IMR-90 (cell line): ENCODE results near the gene SLAMF6. TPM values are rescaled to one million over a fixed set of nuclear protein-coding genes. Genes with fewer than 3 reads are reported as not detected.

Source experiments
- ATAC-seq: fragments of 200-7000 bp; cut with Tn5 transposase; 2 replicates; pipeline ENCODE4 v1.9.1; 2020; ENCODE audit warnings: low read depth, mild to moderate bottlenecking, moderate library complexity
- BruUV-seq: library from RNA; stranded (reverse); fragments of 400-500 nt; replicated peaks from 2 replicates; lab custom pipeline; 2021; lab: Mats Ljungman, UMichigan
- CTCF ChIA-PET: fragments of 300-600 bp; formaldehyde crosslinking; extraction: SDS; loops from one replicate; lab custom pipeline; 2021; ENCODE audit warnings: antibody characterized with exemption; lab: Yijun Ruan, JAX
- POLR2A ChIA-PET: fragments of 300-600 bp; sonication (Branson Sonifier 250); formaldehyde crosslinking; loops from one replicate; lab custom pipeline; 2022; ENCODE audit warnings: antibody characterized with exemption; ENCODE audit not compliant: unreplicated experiment; lab: Charles Lee
- DNase-seq: peaks from one replicate; pipeline ENCODE4 v3.0.0; 2013
- H2AFZ ChIP-seq: replicated peaks from 2 replicates; pipeline ENCODE3; 2013; ENCODE audit warnings: low read length, mild to moderate bottlenecking; ENCODE audit not compliant: poor library complexity
- H2AK5ac ChIP-seq: 2 replicates; pipeline ENCODE4 v1.6.1; 2013; ENCODE audit warnings: low read depth, low read length, inconsistent platforms
- H2AK9ac ChIP-seq: replicated peaks from 2 replicates; pipeline ENCODE3; 2013; ENCODE audit warnings: mild to moderate bottlenecking, low read depth, low read length, moderate library complexity; ENCODE audit not compliant: poor library complexity
- H2BK120ac ChIP-seq: 2 replicates; pipeline ENCODE4 v1.6.1; 2013; ENCODE audit warnings: low read depth, low read length, inconsistent platforms
- H2BK15ac ChIP-seq: 3 replicates; pipeline ENCODE4 v1.6.1; 2013; ENCODE audit warnings: low read depth, low read length, inconsistent platforms
- H2BK20ac ChIP-seq: 2 replicates; pipeline ENCODE4 v1.6.1; 2013; ENCODE audit warnings: low read depth, mild to moderate bottlenecking, inconsistent platforms, low read length, moderate library complexity
- H2BK5ac ChIP-seq: 2 replicates; pipeline ENCODE4 v1.6.1; 2013; ENCODE audit warnings: mild to moderate bottlenecking, low read depth, low read length, inconsistent platforms; ENCODE audit not compliant: poor library complexity, severe bottlenecking
- H3K14ac ChIP-seq: replicated peaks from 2 replicates; pipeline ENCODE4 v1.6.1; 2013; ENCODE audit warnings: low read depth, low read length, inconsistent platforms
- H3K18ac ChIP-seq: 2 replicates; pipeline ENCODE4 v1.6.1; 2013; ENCODE audit warnings: low read depth, low read length, control low read depth
- H3K23ac ChIP-seq: 2 replicates; pipeline ENCODE4 v1.6.1; 2013; ENCODE audit warnings: low read depth, low read length, inconsistent platforms
- H3K27ac ChIP-seq: 2 replicates; pipeline ENCODE4 v1.5.1; 2013; ENCODE audit warnings: mild to moderate bottlenecking, control low read depth, low read length; ENCODE audit not compliant: insufficient read depth
- H3K27me3 ChIP-seq: 2 replicates; pipeline ENCODE4 v1.6.1; 2013; ENCODE audit warnings: low read length; ENCODE audit not compliant: control insufficient read depth, insufficient read depth
- H3K36me3 ChIP-seq: 2 replicates; pipeline ENCODE4 v1.6.1; 2013; ENCODE audit warnings: low read length, mixed read lengths; ENCODE audit not compliant: control insufficient read depth, insufficient read depth
- H3K4ac ChIP-seq: 2 replicates; pipeline ENCODE4 v1.6.1; 2013; ENCODE audit warnings: low read depth, low read length, inconsistent platforms
- H3K4me1 ChIP-seq: 2 replicates; pipeline ENCODE4 v1.6.1; 2013; ENCODE audit warnings: low read length, mixed read lengths; ENCODE audit not compliant: control insufficient read depth, insufficient read depth
- H3K4me2 ChIP-seq: 2 replicates; pipeline ENCODE4 v1.6.1; 2013; ENCODE audit warnings: low read depth, mild to moderate bottlenecking, control low read depth, low read length, moderate library complexity
- H3K4me3 ChIP-seq: 2 replicates; pipeline ENCODE4 v1.5.1; 2013; ENCODE audit warnings: low read depth, mild to moderate bottlenecking, control low read depth, low read length, moderate library complexity; ENCODE audit not compliant: insufficient read depth
- H3K56ac ChIP-seq: 2 replicates; pipeline ENCODE4 v1.6.1; 2013; ENCODE audit warnings: low read length, inconsistent platforms; ENCODE audit not compliant: insufficient read depth; ENCODE audit errors: extremely low read depth
- H3K79me1 ChIP-seq, 2 experiments: 2 replicates each; pipeline ENCODE4 v1.6.1; 2013; ENCODE audit warnings: low read length in 2 of 2, inconsistent platforms in 1 of 2, low read depth in 1 of 2
- H3K9ac ChIP-seq: 2 replicates; pipeline ENCODE4 v1.6.1; 2013; ENCODE audit warnings: low read depth, low read length, control low read depth
- H3K9me1 ChIP-seq: 2 replicates; pipeline ENCODE4 v1.6.1; 2013; ENCODE audit warnings: low read length, inconsistent platforms; ENCODE audit not compliant: insufficient read depth
- H3K9me3 ChIP-seq: 2 replicates; pipeline ENCODE4 v1.6.1; 2013; ENCODE audit warnings: low read length; ENCODE audit not compliant: control insufficient read depth, insufficient read depth
- H4K20me1 ChIP-seq: 2 replicates; pipeline ENCODE4 v1.6.1; 2013; ENCODE audit warnings: low read length, inconsistent platforms; ENCODE audit not compliant: insufficient read depth
- H4K5ac ChIP-seq: 2 replicates; pipeline ENCODE4 v1.6.1; 2013; ENCODE audit warnings: mild to moderate bottlenecking, low read depth, low read length, control low read depth
- H4K8ac ChIP-seq, 2 experiments: 2 replicates each; pipeline ENCODE4 v1.6.1; 2013; ENCODE audit warnings: low read depth in 2 of 2, low read length in 2 of 2, control low read depth in 1 of 2, inconsistent platforms in 1 of 2
- H4K91ac ChIP-seq: 2 replicates; pipeline ENCODE4 v1.6.1; 2013; ENCODE audit warnings: low read depth, low read length, inconsistent platforms; ENCODE audit not compliant: insufficient read depth
- CEBPB ChIP-seq: IDR thresholded peaks from 2 replicates; pipeline ENCODE4 v1.6.1; 2012; ENCODE audit warnings: low read depth, low read length, improper control_type of control experiment
- CHD1 ChIP-seq: IDR thresholded peaks from 2 replicates; pipeline ENCODE4 v1.6.1; 2012; ENCODE audit warnings: low read depth, low read length, improper control_type of control experiment
- FOS ChIP-seq: fragments of 150-350 bp; IDR thresholded peaks from 2 replicates; pipeline ENCODE4 v1.6.1; 2016; ENCODE audit warnings: low read depth, low read length
- MAZ ChIP-seq: IDR thresholded peaks from 2 replicates; pipeline ENCODE4 v1.6.1; 2012; ENCODE audit warnings: low read depth, mild to moderate bottlenecking, low read length, improper control_type of control experiment, moderate library complexity, borderline replicate concordance
- NFE2L2 ChIP-seq: fragments of 150-350 bp; IDR thresholded peaks from 2 replicates; pipeline ENCODE4 v1.6.1; 2016; ENCODE audit warnings: low read depth, mild to moderate bottlenecking, low read length
- POLR2A ChIP-seq: IDR thresholded peaks from 2 replicates; pipeline ENCODE4 v1.6.1; 2012; ENCODE audit warnings: mild to moderate bottlenecking, low read depth, low read length
- RAD21 ChIP-seq: IDR thresholded peaks from 2 replicates; pipeline ENCODE4 v1.6.1; 2012; ENCODE audit warnings: low read length, improper control_type of control experiment
- RCOR1 ChIP-seq: IDR thresholded peaks from 2 replicates; pipeline ENCODE4 v1.6.1; 2012; ENCODE audit warnings: mild to moderate bottlenecking, low read length, improper control_type of control experiment; ENCODE audit not compliant: insufficient replicate concordance
- RFX5 ChIP-seq: IDR thresholded peaks from 2 replicates; pipeline ENCODE4 v1.8.0; 2012; ENCODE audit warnings: low read depth, mild to moderate bottlenecking, low read length, moderate library complexity
- WGBS, 2 experiments: methylation state at CpG; one replicate each; pipeline versions ENCODE4 v1.1.5 to v1.1.7; 2013; ENCODE audit warnings: missing lambda C conversion rate in 2 of 2; ENCODE audit not compliant: insufficient read length in 1 of 2; ENCODE audit errors: extremely low coverage in 2 of 2; 5-methylcytosine and 5-hydroxymethylcytosine counted together
- dilution Hi-C: fragments of 300-500 bp; cut with HindIII; formaldehyde crosslinking; loops from one replicate; pipeline ENCODE4 v1.14.3; 2018; ENCODE audit warnings: low sequenced_read_pairs; ENCODE audit not compliant: unreplicated experiment
- in situ Hi-C: fragments of 300-500 bp; cut with MboI; formaldehyde crosslinking; loops from 3 replicates; pipeline ENCODE4 v1.14.3; 2019; ENCODE audit warnings: low sequenced_read_pairs, inconsistent platforms, mixed read lengths
- intact Hi-C: fragments of 100-400 bp; cut with micrococcal nuclease; formaldehyde crosslinking; loops from 2 replicates; pipeline ENCODE4 v1.10.0; 2022
- polyA plus RNA-seq, 3 experiments: library from polyadenylated mRNA; depleted of rRNA; stranded (reverse); fragments of >200 nt; gene quantifications; 2 replicates each; pipeline ENCODE4 v1.2.3, GENCODE V29; 2012; ENCODE audit warnings: low replicate concordance in 1 of 3
- total RNA-seq: library from RNA; depleted of rRNA; stranded (reverse); fragments of >200 nt; gene quantifications from 2 replicates; pipeline ENCODE4 v1.2.3, GENCODE V29; 2012
- TF ChIP-seq, protein P1 (sequence below): fragments of 150-350 bp; IDR thresholded peaks from 2 replicates; pipeline ENCODE4 v1.6.1; 2017; ENCODE audit warnings: mild to moderate bottlenecking, antibody characterized with exemption, low read length, low read depth
- TF ChIP-seq, protein P2 (sequence below): conservative IDR thresholded peaks from 2 replicates; pipeline ENCODE4 v1.5.1; 2012; ENCODE audit warnings: mild to moderate bottlenecking, low read depth, low read length, improper control_type of control experiment

The SLAMF6 gene
- total and polyA plus RNA-seq, 2 of the 4 experiments (the other 2 are of a cell fraction): not detected

DNA sequence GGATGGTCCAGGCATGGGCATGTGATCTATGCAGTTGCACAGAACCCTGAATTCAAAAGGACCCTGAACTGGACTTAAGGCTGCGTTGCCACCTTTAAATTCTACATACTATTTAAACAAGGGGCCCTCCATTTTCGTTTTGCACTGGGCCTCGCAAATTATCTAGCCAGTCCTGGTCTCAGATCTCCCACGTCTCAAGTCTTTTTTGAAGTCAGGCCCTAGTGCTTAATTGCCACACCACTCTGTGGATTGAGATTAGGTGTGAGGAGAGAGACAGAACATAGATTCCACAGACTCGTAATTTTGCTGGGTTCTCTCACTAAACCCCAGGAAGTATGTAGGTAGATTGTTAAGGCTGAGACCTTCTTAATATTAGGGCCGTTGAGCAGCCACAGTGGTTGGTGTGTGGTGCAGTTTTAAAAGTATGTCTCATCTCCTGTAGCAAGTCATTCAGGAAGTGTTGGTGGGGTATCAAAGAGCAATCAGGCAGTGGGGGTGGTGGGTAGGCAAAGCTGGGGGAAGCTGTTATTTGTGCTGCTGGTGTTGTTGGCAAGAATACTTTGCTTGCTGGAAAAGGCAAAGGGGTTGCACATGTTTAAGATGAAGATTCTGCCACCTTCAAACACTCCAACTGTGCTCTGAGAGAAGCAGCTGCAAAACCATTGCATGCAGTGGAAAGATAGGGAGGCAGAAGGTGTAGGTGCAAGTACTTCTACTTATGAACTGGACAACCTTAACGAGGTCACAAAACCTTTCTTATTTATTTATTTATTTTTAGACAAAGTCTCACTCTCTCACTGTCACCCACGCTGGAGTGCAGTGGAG is 45.0 kb upstream of the SLAMF6 start:
- Histone ChIP-seq H3K4ac (no peak overlapping the region), H3K23ac (no peak overlapping the region), H4K91ac (no peak overlapping the region), H3K18ac (no peak overlapping the region), H2BK5ac (no peak overlapping the region), H2BK15ac (no peak overlapping the region), H3K9ac (no peak overlapping the region), H3K9me3 (no peaks in the 10 kb centered on the region), H2AK9ac (no peak overlapping the region), H4K8ac (no peak overlapping the region), H2AFZ (no peak overlapping the region), H3K27ac (no peak overlapping the region), H3K14ac (no peak overlapping the region), H2BK20ac (no peak overlapping the region), H3K79me1 (no peaks in the 10 kb centered on the region), H3K9me1 (no peaks in the 10 kb centered on the region), H4K5ac (no peak overlapping the region), H3K36me3 (no peaks in the 10 kb centered on the region), H2BK120ac (no peak overlapping the region), H3K4me1 (no peaks in the 10 kb centered on the region), H2AK5ac (no peak overlapping the region), H3K56ac (no peak overlapping the region), H4K20me1 (no peaks in the 10 kb centered on the region), H3K4me3 (no peak overlapping the region), H3K27me3 (no peaks in the 10 kb centered on the region), H3K4me2 (no peak overlapping the region)
- no CpG with 5 or more reads among the region's 8 CpGs for WGBS, 2 experiments
- dilution Hi-C loops: no loop called here
- intact Hi-C loops: no loop called here
- BruUV-seq: no TSS peak
- TF ChIP-seq RAD21: no peak
- TF ChIP-seq MAZ: no peak
- TF ChIP-seq CEBPB: no peak
- no peak for TF ChIP-seq FOS
- TF ChIP-seq POLR2A: no peak
- TF ChIP-seq, protein P1, sequence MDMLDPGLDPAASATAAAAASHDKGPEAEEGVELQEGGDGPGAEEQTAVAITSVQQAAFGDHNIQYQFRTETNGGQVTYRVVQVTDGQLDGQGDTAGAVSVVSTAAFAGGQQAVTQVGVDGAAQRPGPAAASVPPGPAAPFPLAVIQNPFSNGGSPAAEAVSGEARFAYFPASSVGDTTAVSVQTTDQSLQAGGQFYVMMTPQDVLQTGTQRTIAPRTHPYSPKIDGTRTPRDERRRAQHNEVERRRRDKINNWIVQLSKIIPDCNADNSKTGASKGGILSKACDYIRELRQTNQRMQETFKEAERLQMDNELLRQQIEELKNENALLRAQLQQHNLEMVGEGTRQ: no peak
- TF ChIP-seq RCOR1: no peak
- TF ChIP-seq, protein P2, sequence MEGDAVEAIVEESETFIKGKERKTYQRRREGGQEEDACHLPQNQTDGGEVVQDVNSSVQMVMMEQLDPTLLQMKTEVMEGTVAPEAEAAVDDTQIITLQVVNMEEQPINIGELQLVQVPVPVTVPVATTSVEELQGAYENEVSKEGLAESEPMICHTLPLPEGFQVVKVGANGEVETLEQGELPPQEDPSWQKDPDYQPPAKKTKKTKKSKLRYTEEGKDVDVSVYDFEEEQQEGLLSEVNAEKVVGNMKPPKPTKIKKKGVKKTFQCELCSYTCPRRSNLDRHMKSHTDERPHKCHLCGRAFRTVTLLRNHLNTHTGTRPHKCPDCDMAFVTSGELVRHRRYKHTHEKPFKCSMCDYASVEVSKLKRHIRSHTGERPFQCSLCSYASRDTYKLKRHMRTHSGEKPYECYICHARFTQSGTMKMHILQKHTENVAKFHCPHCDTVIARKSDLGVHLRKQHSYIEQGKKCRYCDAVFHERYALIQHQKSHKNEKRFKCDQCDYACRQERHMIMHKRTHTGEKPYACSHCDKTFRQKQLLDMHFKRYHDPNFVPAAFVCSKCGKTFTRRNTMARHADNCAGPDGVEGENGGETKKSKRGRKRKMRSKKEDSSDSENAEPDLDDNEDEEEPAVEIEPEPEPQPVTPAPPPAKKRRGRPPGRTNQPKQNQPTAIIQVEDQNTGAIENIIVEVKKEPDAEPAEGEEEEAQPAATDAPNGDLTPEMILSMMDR: no peak
- no peak for TF ChIP-seq CHD1
- no peak for TF ChIP-seq RFX5
- no peak for TF ChIP-seq NFE2L2
- no peak for DNase-seq
- POLR2A ChIA-PET: no interaction called here
- no peak for ATAC-seq
- CTCF ChIA-PET: no interaction called here
- in situ Hi-C loops: no loop called here
